NCI-H1105 treated with DMSO at 0.1 percent for 48 hours (cell line): Measurements from ENCODE around the gene CYLD.

Source experiments
- DNase-seq: peaks from one replicate; lab custom pipeline; 2025; lab: John Stamatoyannopoulos, UW

Gene CYLD

GRCh38 chr16:50818380-50818779 lies 76.5 kb downstream of the CYLD start:
- no peak for DNase-seq

DNA sequence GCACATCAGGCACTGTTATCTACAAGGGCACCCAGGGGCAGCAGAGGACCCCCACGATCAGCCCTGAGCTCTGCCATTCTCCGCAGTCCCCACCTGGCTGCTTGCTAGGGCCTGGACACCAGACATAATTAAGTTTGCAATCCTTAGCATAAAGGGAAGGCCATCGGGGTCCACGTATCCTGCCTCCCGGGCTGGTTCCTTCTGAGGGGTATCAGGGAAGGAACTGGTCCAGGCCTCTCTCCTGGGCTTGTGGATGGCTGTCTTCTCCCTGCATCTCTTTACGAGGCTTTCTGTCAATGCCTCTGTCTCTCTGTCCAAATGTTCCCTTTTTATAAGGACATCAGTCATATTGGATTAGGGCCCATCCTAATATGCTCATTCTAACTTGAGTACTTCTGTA lies 77.8 kb downstream of the CYLD start:
- DNase-seq: no peak

DNA sequence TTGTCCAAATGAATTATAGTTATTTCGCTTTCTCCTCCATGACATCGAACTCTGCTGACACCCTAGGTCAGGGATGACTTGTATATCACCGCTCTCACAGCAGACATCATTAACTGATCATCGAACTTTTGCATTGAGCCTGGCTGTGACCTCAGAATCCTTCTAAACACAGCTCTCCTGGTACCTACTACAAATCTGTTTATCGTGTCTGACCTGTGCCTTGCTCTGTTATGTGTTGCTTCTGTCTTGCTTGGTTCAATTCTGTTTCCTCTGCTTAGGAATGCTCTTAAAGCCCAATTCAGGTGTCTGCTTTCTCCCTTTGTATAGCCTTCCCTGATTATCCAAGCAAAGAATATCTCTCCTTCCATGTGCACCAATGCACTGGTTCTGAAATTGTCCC lies 78.3 kb downstream of the CYLD start:
- no peak for DNase-seq

GRCh38 chr16:50821586-50821985 lies 79.7 kb downstream of the CYLD start:
- DNase-seq: no peak

- no peak for DNase-seq
Observed at GRCh38 chr16:50822671-50823070, 80.8 kb downstream of the CYLD start.

- DNase-seq: no peak
Observed at GRCh38 chr16:50826797-50827316, 85.0 kb downstream of the CYLD start.

DNA sequence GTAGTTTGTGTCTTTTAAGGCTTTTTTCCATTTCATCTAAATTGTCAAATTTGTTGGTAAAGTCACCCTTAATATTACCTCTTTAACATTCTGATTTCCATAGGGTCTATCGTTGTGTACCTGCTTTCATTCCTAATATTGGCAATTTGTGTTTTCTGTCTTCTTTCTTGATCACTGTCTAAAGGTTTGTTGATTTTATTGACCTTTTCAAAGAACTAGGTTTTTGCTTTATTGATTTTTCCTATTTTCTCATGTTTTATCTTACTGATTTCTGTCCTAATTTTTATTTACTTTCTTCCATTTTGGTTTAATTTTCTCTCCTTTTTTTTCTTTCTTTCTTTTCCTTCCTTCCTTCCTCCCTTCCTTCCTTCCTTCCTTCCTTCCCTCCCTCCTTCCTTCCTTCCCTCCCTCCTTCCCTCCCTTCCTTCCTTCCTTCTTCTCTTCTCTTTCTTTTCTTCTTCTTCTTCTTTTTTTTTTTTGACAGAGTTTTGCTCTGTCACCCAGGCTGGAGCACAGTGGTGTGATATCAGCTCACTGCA lies 86.3 kb downstream of the CYLD start:
- no peak for DNase-seq

- no peak for DNase-seq
Observed at GRCh38 chr16:50830698-50831097, 88.8 kb downstream of the CYLD start.

GRCh38 chr16:50831751-50832150 lies 89.9 kb downstream of the CYLD start:
- no peak for DNase-seq

- no peak for DNase-seq
Observed at GRCh38 chr16:50833929-50834328, 92.0 kb downstream of the CYLD start.

DNA sequence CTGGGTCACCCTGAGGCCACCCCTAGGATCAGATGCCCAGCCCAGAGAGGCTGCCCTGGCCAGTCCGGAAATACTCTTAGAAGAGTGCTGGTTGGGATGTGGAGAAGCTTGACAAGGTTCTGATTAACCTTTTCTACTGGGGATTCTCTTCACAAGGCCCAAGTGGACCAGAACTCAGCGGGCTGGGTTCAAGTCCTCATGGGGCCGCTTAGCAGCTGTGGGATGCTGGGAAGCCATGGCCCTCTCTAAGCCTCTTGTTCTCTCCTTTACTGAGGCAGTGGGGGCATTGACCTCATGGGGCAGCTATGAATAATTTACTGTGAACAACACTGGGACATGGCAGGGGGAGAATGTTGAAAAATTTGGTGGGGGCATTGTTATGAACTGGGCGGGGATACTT lies 92.8 kb downstream of the CYLD start:
- no peak for DNase-seq

GRCh38 chr16:50835358-50836060 lies 93.6 kb downstream of the CYLD start:
- no peak for DNase-seq

GRCh38 chr16:50836121-50836621 lies 94.3 kb downstream of the CYLD start:
- no peak for DNase-seq

GRCh38 chr16:50837324-50837723 lies 95.4 kb downstream of the CYLD start:
- DNase-seq: no peak

DNA sequence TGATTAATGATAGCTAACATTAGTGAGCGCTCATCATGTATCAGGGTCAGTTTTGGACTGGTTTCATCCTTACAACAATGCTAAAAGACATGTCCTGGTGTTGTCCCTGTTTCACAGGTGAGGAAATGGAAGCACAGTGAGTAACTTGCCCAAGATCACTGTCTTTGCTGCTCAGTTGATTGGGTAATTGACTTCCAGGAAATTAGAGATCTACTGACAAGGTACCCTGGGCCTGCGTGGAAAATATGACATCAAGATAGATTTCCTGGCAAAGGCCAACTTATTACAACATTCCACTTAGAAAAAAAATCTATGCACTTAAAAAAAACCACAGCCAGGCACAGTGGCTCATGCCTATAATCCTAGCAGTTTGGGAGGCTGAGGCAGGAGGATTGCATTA lies 96.3 kb downstream of the CYLD start:
- DNase-seq: no peak

DNA sequence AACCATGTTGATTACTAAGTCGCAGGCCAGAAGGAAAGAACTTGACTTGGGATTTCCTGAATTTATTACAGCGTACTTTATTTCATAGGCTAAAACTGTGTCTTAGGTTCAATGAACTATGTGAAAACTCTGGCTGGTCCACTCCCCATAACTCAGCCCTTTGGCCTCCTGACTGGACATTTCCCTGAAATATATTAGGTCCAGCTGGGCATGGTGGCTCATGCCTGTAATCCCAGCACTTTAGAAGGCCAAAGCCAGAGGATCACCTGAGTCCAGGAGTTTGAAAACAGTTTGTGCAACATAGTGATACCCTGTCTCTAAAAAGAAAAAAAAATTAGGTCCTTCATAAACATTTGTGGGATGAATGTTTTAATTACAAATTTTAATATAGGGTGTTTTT lies 97.0 kb downstream of the CYLD start:
- no peak for DNase-seq

GRCh38 chr16:50839356-50839755 lies 97.5 kb downstream of the CYLD start:
- DNase-seq: no peak

DNA sequence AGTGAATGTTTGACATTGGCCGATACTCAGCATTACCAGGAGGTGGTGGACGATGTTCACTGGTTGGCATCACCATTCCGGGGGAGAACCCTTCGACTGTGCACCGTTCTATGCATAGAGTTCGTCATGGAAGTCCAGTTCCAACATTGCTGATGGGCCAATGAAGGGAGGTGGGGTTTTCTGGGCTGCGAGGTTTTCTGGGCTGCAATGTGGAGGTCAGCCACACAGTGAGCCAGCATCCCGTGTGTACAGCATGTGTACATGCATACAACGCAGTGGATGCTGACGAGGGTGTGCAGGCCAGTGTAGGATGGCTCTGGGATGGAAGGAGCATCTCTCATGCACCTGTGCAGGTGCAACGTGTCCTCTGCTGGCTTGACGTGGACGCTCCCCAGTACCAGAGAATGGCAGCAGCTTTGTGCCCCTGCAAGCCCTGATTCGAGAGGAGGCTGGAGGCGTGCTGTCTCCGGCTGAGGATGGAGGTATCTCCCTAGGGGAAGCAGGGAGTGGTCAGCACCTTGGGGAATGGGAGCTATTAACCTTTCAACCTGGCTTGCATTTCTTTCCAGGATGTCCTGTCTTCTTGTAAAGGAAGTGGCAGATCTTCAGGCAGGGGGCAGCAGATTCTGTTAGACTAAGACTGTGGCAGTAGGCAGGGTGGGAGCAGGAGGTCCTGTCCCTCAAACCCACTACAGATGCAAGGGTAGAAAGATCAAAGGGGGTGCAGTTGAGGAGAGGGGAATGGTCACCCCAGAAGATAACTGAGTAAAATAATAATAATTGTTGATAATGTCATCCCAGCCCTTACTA lies 98.2 kb downstream of the CYLD start:
- no peak for DNase-seq

- no peak for DNase-seq
Observed at GRCh38 chr16:50841081-50841886, 99.4 kb downstream of the CYLD start.

- no peak for DNase-seq
Observed at GRCh38 chr16:50842013-50842505, 100.2 kb downstream of the CYLD start.

GRCh38 chr16:50842589-50842988 lies 100.7 kb downstream of the CYLD start:
- DNase-seq: no peak

- DNase-seq: no peak
Observed at GRCh38 chr16:50844840-50845239, 103.0 kb downstream of the CYLD start.
